ENCODE measurements around the gene TM9SF4.

TM9SF4 gene

GRCh38 chr20:32114305-32114960 is 4.9 kb downstream of the TM9SF4 start:
- TF ChIP-seq FOXP2 (optimal IDR thresholded peaks at IDR 0.05; ENCODE audit: borderline replicate concordance, extremely low read depth, extremely low read length, insufficient read depth): no peak
- no peak for TF ChIP-seq POLR2AphosphoS5 (IDR thresholded peaks at IDR 0.05; ENCODE audit: low read depth, low read length)
- no peak for TF ChIP-seq TAF1 (IDR thresholded peaks at IDR 0.05; ENCODE audit: borderline replicate concordance, insufficient read depth, low read length)
- no peak for TF ChIP-seq SIN3A (IDR thresholded peaks at IDR 0.05; ENCODE audit: borderline replicate concordance, insufficient read depth, low read length)

DNA sequence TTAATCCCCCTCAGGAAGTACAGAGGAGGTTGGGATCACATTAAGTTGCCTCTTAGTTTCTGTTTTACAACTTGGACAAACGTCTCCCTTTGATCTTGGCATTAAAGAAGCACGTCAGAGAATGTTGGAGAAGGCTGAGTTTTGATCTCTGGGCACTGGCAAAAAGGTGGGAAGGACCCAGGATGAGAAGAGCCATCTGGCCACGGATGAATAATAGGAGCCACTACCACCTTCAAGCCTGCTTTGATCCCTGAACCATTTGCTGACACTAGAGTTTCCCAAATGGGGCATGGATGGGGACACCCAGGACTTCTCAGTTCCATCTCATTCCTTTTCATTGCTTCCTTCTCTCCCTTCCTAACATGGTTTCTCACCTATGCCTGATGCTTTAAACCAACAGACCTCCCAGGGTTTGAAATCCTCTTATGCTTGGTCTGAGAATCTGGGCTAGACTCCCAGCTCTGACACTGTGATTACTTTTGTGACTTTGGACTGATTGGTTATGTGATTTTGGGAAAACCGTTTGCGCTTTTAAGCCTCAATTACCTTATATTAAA is 5.8 kb downstream of the TM9SF4 start:
- TF ChIP-seq REST (IDR thresholded peaks at IDR 0.05; ENCODE audit: insufficient read depth in 1 of 2, low read depth in 2 of 2, low read length in 2 of 2) (no peak), POLR2AphosphoS5 (IDR thresholded peaks at IDR 0.05; ENCODE audit: low read depth, low read length) (no peak), FOXP2 (optimal IDR thresholded peaks at IDR 0.05; ENCODE audit: borderline replicate concordance, extremely low read depth, extremely low read length, insufficient read depth) (no peak), SIN3A (IDR thresholded peaks at IDR 0.05; ENCODE audit: borderline replicate concordance, insufficient read depth, low read length) (no peak), TAF1 (IDR thresholded peaks at IDR 0.05; ENCODE audit: borderline replicate concordance, insufficient read depth, low read length) (no peak)

DNA sequence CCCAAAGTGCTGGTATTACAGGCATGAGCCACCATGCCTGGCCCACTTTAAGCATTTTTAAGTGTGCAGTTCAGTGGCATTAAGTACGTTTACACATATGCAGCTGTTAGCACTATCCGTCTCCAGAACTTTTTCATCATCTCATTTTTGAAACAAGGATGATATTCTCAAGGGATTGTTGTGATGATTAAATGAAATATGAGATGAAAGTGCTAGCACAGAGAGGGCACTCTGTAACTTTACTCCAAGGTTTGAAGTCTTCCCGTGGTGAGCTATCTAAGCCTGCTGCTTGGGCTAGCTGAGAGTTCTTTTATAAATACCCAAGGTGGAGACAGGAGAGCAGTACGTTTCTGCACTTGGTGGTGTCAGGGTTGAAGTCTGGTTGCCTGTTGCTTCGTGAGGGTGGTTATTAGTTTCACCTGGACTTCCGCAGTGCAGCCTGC is 6.6 kb downstream of the TM9SF4 start:
- no peak for TF ChIP-seq POLR2AphosphoS5 (IDR thresholded peaks at IDR 0.05; ENCODE audit: low read depth, low read length)
- TF ChIP-seq TAF1 (IDR thresholded peaks at IDR 0.05; ENCODE audit: borderline replicate concordance, insufficient read depth, low read length): no peak
- TF ChIP-seq REST (IDR thresholded peaks at IDR 0.05; ENCODE audit: insufficient read depth in 1 of 2, low read depth in 2 of 2, low read length in 2 of 2): no peak
- no peak for TF ChIP-seq SIN3A (IDR thresholded peaks at IDR 0.05; ENCODE audit: borderline replicate concordance, insufficient read depth, low read length)
- TF ChIP-seq FOXP2 (optimal IDR thresholded peaks at IDR 0.05; ENCODE audit: borderline replicate concordance, extremely low read depth, extremely low read length, insufficient read depth): no peak

GRCh38 chr20:32119734-32120133 is 10.2 kb downstream of the TM9SF4 start:
- TF ChIP-seq SIN3A (IDR thresholded peaks at IDR 0.05; ENCODE audit: borderline replicate concordance, insufficient read depth, low read length): no peak
- TF ChIP-seq TAF1 (IDR thresholded peaks at IDR 0.05; ENCODE audit: borderline replicate concordance, insufficient read depth, low read length): no peak
- no peak for TF ChIP-seq REST (IDR thresholded peaks at IDR 0.05; ENCODE audit: insufficient read depth in 1 of 2, low read depth in 2 of 2, low read length in 2 of 2)
- TF ChIP-seq FOXP2 (optimal IDR thresholded peaks at IDR 0.05; ENCODE audit: borderline replicate concordance, extremely low read depth, extremely low read length, insufficient read depth): no peak
- TF ChIP-seq POLR2AphosphoS5 (IDR thresholded peaks at IDR 0.05; ENCODE audit: low read depth, low read length): no peak

DNA sequence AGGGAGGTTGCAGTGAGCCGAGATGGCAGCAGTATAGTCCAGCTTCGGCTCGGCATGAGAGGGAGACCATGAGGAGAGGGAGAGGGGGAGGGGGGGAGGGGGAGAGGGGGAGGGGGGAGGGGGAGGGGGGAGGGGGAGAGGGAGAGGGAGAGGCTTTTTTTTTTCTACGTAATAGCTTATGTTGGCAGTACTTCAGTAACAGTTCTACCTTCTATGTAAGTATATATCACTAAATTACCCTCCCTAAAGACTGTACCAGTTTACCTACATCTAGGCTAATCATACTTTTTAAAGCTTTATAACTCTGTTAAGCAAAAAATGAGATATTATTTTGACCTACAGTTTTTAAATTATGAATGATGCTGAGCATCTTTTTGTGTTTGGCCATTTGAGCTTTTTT is 13.6 kb downstream of the TM9SF4 start:
- no peak for TF ChIP-seq FOXP2 (optimal IDR thresholded peaks at IDR 0.05; ENCODE audit: borderline replicate concordance, extremely low read depth, extremely low read length, insufficient read depth)
- TF ChIP-seq SIN3A (IDR thresholded peaks at IDR 0.05; ENCODE audit: borderline replicate concordance, insufficient read depth, low read length): no peak
- TF ChIP-seq POLR2AphosphoS5 (IDR thresholded peaks at IDR 0.05; ENCODE audit: low read depth, low read length): no peak

- TF ChIP-seq FOXP2 (optimal IDR thresholded peaks at IDR 0.05; ENCODE audit: borderline replicate concordance, extremely low read depth, extremely low read length, insufficient read depth) (no peak), REST (IDR thresholded peaks at IDR 0.05; ENCODE audit: insufficient read depth in 1 of 2, low read depth in 2 of 2, low read length in 2 of 2) (no peak), POLR2AphosphoS5 (IDR thresholded peaks at IDR 0.05; ENCODE audit: low read depth, low read length) (no peak)
These were observed 15.5 kb downstream of the TM9SF4 start for GRCh38 chr20:32124916-32125454.

Measured in PFSK-1 (cell line).